Astrocyte of the cerebellum (primary cell): Measurements from ENCODE around the gene RPGRIP1.

ENCODE experiments used
- DNase-seq: peaks from one replicate; pipeline ENCODE4 v3.0.0-alpha.2; 2011; ENCODE audit warnings: low read depth
- H3K4me3 ChIP-seq: 2 replicates; pipeline ENCODE4 v1.5.1; 2011; ENCODE audit warnings: mild to moderate bottlenecking, low read depth, low read length, moderate library complexity
- in situ Hi-C: cut with HindIII; loops from 2 replicates; pipeline ENCODE4 v1.10.0; 2017; ENCODE audit warnings: low sequenced_read_pairs
- TF ChIP-seq, protein P1 (sequence below): IDR thresholded peaks from 2 replicates; pipeline ENCODE4 v1.5.1; 2012; ENCODE audit warnings: low read length, low read depth, moderate library complexity, mild to moderate bottlenecking; ENCODE audit errors: missing control alignments

The RPGRIP1 gene

DNA sequence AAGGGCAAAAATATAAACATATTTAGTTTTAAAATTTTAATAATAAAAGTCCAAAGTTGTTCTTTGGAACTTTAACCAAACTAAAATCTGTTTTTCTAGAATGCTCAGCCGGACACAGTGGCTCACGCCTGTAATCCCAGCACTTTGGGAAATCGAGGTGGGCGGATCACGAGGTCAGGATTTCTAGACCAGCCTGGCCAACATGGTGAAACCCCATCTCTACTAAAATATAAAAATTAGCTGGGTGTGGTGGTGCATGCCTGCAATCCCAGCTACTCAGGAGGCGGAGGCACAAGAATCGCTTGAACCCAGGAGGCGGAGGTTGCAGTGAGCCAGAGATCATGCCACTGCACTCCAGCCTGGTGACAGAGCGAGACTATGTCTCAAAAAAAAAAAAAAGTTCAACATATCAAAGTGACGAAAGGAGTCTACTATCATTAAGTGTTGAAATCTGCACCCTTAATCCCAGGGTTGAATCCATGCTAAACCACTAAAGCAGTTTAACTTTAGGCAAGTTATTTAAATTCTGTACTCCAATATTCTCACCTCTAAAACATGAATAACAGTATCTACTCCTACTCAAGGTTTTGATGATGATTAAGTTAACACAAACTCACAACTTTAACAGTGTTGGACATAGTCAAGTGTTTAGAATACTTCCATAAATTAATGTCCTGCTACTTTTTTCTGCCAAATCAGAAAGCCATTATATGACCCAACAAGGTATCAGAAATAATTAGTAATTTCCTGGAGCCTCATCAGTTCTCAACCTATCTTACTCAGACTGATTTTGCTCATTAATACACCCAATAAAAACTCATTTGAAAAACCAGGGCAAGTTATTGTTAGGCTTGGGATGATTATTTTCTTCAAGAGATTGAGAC, 21.6 kb upstream of the RPGRIP1 start:
- TF ChIP-seq, protein P1, sequence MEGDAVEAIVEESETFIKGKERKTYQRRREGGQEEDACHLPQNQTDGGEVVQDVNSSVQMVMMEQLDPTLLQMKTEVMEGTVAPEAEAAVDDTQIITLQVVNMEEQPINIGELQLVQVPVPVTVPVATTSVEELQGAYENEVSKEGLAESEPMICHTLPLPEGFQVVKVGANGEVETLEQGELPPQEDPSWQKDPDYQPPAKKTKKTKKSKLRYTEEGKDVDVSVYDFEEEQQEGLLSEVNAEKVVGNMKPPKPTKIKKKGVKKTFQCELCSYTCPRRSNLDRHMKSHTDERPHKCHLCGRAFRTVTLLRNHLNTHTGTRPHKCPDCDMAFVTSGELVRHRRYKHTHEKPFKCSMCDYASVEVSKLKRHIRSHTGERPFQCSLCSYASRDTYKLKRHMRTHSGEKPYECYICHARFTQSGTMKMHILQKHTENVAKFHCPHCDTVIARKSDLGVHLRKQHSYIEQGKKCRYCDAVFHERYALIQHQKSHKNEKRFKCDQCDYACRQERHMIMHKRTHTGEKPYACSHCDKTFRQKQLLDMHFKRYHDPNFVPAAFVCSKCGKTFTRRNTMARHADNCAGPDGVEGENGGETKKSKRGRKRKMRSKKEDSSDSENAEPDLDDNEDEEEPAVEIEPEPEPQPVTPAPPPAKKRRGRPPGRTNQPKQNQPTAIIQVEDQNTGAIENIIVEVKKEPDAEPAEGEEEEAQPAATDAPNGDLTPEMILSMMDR: no peak
- in situ Hi-C loops: no loop called here
- no peak overlapping the region for H3K4me3 ChIP-seq
- no peak for DNase-seq

DNA sequence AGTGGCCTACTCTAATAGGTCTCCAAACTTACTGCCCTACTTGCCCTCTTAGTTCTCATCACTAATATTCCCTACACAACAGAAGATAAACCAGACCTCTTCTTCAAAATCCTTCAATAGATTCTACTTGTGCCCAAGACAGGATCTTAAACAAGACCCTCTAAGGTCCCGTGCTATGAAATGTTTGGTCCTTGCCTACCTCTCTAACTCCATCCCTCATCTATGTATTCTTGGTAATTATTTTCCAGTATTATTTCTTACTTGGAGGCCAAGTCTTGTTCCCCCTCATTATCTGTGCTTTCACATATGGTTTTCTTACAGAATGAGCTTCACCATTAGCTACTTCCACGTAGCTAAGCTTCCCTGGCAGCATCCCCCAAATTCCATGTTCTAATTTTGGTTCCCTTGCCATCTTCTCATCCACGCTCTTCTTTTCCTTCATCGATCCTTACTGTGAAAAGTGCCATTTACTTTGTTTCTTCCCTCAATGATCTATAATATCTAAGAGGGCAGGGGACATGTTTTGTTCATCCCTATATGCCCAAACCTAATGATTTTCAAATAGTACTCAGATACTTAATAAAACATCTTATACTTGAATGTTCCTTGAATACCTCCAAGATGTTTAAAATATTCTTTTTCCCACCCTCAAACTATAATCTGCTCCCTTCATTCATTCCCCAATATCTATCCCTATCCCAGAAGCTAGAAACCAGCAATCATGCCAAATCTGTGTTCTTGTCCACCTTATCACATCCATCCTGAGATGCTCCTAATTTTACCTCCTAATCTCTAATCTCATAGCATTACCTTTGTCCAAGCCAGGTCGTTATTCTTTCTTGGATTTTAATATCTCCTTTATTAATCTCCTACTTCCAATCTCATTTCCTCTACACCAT, 20.7 kb upstream of the RPGRIP1 start:
- in situ Hi-C loops: no loop called here
- no peak overlapping the region for H3K4me3 ChIP-seq
- TF ChIP-seq, protein P1: no peak
- DNase-seq: no peak

DNA sequence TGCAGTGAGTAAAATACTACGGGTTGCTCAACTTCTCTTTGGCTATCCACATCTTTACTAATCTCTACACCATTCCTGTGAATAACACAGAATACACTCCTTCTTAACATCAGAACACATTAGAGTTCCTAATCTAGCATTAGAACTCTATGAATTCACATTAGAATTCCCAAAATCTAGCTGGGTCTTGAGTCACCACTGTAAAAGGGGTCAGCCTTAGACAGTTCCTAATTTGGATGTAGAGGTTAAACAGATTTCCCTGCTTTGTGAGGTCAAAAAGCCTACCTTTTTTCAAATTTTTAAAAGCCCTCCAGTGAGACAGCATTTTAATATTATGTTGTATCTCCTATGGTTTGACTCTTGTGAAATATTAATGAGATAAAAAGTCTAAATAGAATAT, 18.1 kb upstream of the RPGRIP1 start:
- in situ Hi-C loops: no loop called here
- no peak for DNase-seq
- TF ChIP-seq, protein P1: no peak
- no peak overlapping the region for H3K4me3 ChIP-seq

- in situ Hi-C loops: no loop called here
- TF ChIP-seq, protein P1: no peak
- no peak overlapping the region for H3K4me3 ChIP-seq
- no peak for DNase-seq
Measured at GRCh38 chr14:21262410-21262809, 17.5 kb upstream of the RPGRIP1 start.

- in situ Hi-C loops: no loop called here
- TF ChIP-seq, protein P1: no peak
- no peak for DNase-seq
- H3K4me3 ChIP-seq: peak overlapping the region; percentile 18
Measured at GRCh38 chr14:21263284-21264024, 16.4 kb upstream of the RPGRIP1 start.
